Fibroblast of skin of right biceps (primary cell): ENCODE results near the gene RPS27L.
A peak's percentile ranks its signal among the peaks of the same experiment; 100 is the strongest.
"Not testable (repeated sequence)": the region's sequence is repeated elsewhere in the genome, so short reads cannot be mapped to it uniquely, and the experiment has no call there.

Experiments used
- DNase-seq: peaks from one replicate; pipeline ENCODE4 v3.0.0-alpha.2; 2013

RPS27L gene

DNA sequence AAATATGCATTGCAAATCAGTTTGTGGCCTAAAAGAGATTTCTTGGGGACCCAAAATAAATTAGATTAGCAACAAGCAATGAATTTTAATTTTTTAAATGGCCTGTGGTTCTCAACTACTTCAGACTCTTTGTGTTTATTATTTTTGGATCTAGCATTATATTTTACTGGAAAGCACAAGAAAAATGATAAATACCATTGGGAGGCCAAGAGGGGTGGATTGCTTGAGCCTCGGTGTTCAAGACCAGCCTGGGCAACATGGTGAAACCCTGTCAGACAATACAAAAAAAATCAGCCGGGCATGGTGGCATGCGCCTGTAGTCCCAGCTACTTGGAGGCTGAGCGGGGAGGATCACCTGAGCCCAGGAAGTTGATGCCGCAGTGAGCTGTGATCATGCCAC is 22.0 kb downstream of the RPS27L start:
- no peak for DNase-seq

DNA sequence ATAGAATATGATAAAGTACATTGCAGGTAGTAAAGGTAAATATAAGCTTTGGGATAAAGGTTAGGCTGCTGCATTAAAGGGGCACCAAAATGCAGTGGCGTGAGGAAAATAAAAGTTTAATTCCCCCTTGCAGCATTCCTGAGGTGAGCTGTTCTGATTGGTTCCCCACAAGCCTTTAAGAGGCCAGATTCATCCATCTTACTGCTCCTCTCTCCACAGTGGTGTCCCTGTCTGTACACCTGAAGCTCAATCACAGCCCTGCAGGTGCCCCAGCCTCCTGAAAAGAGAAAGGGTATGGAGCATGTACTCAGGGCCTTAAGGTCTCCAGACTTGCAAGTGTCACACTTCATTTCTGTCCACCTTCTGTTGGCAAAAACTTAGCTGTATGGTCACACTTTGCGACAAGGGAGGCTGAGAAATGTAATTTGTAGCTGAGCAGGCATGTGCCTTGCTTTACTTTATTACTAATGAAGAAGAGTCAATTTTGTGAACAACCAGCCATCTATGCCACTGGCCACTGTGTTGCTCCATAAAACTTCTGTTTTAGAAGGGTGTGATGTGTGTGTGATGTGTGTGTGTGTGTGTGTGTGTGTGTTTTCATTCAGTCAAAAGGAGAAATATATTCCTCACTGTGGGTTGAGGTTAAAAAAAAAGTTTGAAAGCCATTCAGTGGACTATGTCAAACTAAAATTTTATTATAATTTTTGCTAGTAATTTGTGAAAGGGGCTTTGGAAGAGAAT is 22.9 kb downstream of the RPS27L start:
- no peak for DNase-seq

DNA sequence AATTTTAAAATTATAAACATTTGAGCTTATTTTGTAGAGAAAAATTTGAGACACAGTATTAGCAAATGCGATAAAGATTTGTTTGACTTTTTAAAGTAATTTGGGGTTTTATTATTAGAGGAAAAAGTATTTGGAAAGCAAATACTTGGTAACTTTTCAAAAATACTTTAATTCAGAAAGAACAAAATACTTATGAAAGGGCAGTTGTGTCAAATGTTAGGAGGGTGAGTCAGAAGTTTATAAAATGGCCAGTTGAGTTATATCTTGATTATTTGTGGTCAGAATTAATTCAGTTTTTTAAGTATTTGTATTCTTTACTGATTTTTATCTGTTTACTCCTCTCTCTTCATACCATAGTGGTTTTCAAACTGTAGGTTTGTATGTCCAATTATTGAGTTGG is 23.5 kb downstream of the RPS27L start:
- DNase-seq, result peak; percentile 36

DNA sequence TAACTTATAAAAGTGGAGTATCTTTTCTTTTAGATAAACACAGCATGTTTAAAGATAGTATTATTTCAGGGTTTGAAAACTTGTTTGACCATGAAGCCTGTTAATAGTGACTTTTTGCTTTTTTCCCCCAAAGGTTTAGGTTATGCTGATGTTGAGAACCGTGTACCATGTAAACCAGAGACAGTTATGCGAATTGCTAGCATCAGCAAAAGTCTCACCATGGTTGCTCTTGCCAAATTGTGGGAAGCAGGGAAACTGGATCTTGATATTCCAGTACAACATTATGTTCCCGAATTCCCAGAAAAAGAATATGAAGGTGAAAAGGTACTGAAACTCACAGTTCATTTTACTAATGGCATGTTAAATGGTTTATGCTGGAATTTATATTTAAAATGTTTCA is 30.6 kb downstream of the RPS27L start:
- no peak for DNase-seq

DNA sequence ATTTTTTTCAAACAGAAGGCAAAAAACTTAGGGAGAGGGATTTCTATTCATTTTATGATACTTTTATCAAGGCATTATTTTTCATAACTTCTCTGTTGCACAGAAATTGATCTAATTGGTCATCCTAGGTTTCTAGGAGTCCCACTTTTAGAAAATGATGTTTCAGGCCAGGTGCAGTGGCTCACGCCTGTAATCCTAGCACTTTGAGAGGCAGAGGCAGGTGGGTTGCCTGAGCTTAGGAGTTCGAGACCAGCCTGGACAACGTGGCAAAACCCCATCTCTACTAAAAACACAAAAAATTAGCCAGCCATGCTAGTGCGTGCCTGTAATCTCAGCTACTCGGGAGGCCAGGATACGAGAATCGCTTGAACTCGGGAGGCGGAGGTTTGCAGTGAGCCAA is 32.8 kb downstream of the RPS27L start:
- no peak for DNase-seq

DNA sequence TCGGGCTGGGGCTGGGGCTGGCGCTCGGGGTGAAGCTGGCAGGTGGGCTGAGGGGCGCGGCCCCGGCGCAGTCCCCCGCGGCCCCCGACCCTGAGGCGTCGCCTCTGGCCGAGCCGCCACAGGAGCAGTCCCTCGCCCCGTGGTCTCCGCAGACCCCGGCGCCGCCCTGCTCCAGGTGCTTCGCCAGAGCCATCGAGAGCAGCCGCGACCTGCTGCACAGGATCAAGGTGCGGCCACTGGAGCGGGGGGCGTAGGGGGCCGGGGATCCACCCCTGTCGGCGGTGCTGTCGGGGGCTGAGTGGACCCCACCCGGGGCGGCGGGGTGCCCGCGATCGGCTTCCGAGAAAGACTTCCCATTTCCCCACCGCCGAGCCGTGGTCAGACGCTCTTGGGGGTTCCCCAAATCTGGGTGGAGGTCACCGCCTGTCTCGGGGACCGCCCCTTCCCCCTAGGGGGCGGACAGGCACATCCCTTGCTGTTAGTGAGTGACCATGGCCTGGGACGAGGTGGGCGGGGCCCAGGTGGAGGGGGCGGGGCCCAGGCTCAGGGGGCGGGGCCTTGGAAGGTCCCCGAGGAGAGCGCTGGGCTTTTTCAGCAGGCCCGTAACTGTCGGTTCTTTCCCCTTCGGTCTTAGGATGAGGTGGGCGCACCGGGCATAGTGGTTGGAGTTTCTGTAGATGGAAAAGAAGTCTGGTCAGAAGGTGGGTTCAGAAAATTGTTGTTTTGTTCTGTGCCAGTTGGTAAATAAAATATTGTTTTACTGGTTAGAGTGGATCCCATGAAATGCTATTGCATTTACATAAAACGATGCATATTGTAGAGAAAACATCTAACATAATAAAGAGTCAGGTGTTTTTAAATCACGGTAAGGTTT is 35.0 kb downstream of the RPS27L start:
- DNase-seq, result peak; percentile 76

DNA sequence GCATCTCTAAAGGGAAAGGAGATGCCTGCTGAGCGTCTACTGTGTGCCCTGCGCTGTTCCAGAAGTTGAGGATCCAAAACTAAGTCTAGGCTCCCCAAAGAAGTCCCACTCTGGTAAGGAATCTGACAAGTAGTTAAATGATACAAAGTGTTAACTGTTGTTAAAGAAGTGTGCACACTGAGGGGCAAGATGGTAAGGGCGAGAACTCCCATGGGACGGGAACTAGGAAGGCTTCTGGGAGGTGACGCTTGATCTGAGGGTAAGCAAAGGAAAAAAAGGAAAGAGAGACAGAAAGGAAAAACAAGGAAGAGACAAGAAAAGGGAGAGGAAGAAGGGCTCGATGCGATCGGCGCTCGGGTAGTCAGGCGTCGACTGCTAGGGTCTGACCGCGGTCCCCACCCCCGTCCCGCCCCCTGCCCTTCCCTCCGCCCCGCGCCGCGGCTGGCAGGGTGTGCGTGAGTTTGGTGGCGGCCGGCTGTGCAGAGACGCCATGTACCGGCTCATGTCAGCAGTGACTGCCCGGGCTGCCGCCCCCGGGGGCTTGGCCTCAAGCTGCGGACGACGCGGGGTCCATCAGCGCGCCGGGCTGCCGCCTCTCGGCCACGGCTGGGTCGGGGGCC is 35.8 kb downstream of the RPS27L start, which contains the start of gene LACTB:
Gene LACTB, plus strand, starts transcription at position 480 of the 620 bp plus-strand sequence. Its CDS starts 11 bp downstream, at position 491.
- DNase-seq, result peak; percentile 93

DNA sequence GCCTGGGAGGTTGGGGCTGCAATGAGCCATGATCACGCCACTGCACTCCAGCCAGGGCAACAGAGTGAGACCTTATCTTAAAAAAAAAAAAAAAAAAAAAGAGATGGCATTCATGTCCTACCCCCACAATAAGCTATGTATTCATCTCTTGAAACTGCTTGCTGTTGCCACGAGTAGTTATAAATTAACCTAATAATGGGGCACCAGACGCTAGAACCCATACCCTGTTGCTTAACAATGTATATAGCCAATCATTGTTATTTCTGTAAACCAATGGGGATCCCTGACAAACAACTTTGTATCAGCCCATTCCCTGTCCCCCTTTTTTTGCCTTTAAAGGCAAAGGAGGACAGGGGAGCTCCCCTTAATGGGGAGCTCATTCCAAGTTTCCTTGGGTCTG is 38.4 kb downstream of the RPS27L start:
- no peak for DNase-seq

DNA sequence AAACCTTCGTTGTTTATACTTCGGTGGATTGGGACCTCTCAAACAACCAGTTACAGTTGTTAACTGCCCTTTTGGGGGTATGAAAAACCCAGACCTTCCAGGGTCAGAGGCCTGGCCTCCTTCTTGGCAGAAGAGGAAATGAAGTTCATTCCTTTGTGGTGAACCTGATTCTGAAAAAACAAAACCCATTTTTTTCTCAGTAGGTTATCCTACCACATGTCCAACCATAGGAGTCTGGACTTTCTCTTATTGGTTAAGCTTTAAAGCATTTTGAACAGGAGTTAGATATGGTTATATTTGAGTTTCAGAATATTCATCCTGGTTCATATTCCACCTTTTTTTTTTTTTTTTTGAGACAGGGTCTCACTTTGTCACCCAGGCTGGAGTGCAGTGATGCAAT is 42.8 kb downstream of the RPS27L start:
- DNase-seq, result no peak

DNA sequence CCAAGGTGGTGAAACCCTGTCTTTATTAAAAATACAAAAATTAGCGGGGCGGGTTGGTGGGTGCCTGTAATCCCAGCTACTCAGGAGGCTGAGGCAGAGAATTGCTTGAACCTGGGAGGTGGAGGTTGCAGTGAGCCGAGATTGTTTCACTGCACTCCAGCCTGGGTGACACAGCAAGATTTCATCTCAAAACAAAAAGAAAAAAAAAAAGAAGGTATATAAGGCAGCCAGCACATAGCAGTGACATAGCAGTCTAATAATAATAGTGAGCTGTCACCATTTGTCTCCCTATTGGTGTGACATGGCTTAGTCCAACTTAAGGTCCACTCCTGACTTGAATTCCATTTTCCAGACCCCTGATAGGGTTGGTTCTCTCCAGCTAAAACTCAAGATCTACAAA is 44.4 kb downstream of the RPS27L start:
- peak; percentile 19 for DNase-seq

DNA sequence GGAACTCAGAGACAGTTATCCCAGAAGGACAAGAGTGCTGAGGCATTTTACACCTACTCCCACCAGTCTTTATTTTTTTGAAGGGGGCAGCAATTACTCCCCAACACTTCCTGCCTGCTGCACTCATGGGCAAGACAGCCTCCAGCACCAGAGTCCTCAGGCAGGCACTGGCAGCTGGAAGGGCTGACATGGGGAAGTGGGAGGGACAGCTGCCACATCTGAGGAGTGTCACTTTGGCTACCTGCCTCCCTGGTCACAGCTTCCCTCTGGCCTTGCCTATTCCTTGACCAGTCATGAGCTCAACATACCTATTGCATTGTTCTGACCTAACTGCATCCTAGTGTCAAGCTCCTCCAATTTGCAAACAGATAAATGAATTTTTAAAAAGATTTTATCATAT is 45.8 kb downstream of the RPS27L start:
- DNase-seq, result no peak

DNA sequence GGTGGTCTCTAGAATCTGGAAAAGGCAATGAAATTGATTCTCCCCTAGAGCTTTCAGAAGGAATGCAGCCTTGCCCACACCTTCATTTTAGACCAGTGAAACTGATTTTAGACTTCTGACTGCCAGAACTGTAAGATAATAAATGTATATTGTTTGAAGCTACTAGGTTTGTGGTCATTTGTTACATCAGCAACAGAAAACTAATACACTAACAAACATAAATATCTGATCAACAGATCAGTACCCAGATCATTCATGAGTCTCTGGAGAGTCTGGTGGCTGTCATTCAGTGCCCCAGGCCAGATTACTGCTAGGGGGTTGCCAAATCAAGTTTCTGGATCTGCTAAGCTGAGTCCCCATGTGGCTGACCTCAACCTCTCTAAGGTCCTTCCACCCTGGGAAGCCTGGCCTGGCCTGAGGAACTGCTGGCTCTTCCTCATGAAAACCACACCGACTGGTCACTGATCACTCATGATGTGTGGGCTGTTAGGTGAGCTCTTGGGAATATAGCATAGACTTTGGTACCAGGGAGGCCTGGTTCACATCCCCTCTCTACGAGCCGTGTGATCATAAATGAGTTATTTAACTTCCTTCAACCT is 46.8 kb downstream of the RPS27L start:
- DNase-seq, result no peak

DNA sequence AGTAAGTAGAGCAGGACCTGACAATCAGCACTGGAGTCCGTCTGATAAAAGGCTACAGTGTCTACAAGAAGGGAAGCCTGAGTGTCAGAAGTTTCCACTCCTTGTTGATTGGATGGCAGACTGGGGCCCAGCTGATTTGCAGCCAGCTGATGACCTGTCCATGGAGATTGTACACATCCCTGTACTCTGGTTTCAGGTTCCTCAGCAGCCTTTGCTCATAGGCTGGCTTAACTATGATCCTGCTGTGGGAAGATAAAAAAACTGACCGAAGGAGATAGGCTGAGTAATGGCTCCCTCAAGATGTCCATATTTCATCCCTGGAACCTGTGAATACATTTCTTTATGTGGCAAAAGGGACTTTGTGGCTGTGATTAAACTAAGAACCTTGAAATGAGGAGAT is 47.4 kb downstream of the RPS27L start:
- DNase-seq, result peak; percentile 31

DNA sequence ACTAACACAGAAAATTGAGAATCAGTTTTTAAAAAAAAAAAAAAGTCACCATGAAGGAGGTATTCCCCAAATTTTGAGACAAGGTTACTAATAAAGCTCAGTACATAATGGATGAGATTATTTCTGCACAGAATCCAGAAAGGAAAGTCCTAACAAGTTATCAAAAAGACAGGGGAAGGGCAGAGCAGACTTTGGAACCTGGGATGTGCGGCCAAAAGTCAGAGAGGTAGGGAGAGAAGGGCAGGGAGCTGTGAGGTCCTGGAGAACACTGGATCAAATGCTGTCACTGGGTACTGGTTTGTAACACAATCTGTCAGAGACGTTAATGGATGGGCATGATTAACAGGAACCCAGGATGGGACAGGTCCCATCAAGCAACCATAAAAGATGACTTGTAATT is 47.8 kb downstream of the RPS27L start:
- DNase-seq, result no peak

DNA sequence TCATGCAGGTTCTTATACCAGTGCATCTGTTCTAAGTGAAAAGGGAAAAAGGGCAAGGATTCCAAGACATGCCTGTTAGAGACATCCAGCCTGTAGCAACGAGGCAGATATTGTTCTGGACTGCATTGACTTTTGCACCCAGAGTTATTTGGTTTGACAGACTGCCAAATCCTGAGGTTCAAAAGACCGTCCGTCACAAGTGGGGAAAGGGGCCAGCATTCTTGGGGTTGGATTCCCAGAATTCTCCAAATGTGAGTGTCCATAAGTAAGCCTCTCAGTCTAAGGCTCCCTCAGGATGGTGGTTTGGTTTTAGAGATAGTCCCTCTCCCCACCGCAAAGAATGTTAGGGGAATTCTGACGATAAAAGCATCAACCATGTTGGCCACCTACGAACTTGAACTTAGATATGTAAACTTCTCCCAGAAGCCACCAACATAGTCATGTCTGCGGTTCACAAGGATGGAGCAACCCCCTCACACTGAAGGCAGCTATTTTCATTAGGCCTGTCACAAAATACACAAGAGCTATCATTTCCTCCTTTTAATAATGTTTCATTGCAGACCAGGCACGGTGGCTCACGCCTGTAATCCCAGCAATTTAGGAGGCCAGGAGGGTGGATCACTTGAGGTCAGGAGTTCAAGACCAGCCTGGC is 49.3 kb downstream of the RPS27L start:
- DNase-seq, result peak; percentile 100

DNA sequence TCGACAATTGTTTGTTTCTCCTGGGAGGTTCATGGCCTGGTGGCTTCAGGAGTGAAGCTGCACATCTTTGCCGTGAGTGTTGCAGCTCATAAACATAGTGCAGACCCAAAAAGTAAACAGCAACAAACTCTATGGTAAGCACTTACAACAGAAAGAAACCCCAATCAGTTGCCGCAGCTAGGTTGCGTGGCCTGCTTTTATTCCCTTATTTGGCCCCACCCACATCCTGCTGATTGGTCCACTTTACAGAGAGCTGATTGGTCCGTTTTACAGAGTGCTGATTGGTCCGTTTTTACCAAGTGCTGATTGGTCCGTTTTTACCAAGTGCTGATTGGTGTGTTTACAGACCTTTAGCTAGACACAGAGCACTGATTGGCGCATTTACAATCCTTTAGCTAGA is 51.9 kb downstream of the RPS27L start:
- not testable (repeated sequence) for DNase-seq

DNA sequence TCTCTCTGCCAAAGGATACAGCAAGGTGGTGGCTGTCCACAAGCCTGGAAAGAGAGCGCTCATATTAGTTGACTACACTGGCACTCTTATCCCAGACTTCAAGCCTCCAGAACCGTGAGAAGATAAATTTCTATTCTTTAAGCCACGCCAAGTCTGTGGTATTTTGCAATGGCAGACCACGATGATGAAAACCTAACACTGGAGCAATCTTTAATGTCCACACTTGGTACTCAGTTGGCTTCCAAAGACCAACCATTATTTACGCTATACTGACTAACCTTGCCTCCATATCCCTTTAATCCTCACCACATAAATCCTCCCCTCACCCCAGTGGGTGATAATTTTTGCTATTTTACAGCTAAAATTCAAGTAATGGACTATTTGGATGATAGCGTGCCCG is 52.5 kb downstream of the RPS27L start:
- DNase-seq, result peak; percentile 87

DNA sequence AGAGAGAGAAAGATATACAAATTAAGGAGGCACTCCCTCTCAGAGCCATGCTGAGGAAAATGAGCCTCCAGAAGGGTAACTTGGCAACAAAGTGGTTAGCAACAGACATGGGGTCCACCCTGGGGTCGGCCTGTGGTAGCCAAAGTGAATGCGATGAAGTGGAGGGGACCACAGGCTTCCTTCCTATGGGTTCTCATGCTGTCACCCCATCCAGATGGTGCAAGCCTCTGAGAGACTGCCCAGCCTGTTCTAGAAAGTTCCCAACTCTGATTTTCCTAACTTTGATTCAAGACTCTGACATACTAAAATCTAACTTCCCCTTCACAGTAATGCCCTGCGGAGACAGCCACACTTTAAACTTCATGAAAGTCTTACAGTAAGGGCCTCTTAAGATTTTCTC is 53.9 kb downstream of the RPS27L start:
- DNase-seq, result no peak

DNA sequence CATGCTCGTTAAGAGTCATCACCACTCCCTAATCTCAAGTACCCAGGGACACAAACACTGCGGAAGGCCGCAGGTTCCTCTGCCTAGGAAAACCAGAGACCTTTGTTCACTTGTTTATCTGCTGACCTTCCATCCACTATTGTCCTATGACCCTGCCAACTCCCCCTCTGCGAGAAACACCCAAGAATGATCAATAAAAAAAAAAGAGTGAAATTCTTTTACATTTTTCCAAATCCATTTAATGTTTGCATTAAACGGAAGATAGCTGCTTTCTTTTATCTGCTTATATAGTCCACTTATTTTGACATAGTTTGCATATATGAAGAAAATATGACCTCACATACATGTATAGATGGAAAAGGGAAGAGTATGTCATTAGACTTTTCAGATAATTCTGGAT is 57.7 kb downstream of the RPS27L start:
- not testable (repeated sequence) for DNase-seq

DNA sequence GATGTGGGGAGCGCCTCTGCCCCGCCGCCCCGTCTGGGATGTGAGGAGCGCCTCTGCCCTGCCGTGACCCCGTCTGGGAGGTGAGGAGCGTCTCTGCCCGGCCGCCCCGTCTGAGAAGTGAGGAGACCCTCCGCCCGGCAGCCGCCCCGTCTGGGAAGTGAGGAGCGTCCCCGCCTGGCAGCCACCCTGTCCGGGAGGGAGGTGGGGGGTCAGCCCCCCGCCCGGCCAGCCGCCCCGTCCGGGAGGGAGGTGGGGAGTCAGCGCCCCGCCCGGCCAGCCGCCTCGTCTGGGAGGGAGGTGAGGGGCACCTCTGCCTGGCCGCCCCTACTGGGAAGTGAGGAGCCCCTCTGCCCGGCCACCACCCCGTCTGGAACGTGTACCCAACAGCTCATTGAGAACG is 58.4 kb downstream of the RPS27L start:
- DNase-seq, result not testable (repeated sequence)
